ENCODE results near the gene SETD3.

The SETD3 gene

DNA sequence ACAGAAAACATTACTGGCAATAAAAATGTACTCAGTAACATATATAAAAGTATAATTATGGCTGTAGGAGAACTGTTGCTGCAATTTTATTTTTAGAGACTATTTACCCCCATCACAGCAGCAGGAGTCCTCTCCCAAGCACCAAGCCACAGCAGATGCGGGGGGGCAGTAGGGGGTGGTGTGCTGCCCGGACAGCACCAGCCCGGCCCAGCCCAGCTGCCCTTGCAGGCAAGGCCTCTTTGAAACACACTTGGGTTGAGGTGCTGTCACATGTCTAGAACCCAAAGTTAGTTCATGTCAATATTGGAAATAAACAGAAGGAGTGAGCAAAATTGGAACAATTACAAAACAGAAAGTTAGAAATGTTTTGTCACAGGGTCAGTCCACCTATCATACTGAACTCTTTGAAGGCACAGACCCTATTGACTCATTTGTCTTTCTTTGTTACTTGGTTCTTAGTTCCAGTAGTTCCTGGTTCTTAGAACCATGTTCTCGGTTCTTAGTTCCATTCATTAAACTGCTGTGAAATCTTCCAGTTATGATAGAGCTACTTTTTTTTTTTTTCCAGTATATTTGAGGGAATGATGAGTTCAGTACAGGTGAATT lies 23.3 kb upstream of the SETD3 start:
- H3K4me3 ChIP-seq (ENCODE audit: severe bottlenecking), result no peak overlapping the region
- ATAC-seq (ENCODE audit: low read depth) (no peak), DNase-seq (ENCODE audit: low spot score) (no peak)
- H3K27me3 ChIP-seq (ENCODE audit: insufficient read depth, poor library complexity, severe bottlenecking), result no peaks in the 10 kb centered on the region
- H3K4me1 ChIP-seq (ENCODE audit: insufficient read depth, poor library complexity, severe bottlenecking), result no peaks in the 10 kb centered on the region
- TF ChIP-seq, protein P1, sequence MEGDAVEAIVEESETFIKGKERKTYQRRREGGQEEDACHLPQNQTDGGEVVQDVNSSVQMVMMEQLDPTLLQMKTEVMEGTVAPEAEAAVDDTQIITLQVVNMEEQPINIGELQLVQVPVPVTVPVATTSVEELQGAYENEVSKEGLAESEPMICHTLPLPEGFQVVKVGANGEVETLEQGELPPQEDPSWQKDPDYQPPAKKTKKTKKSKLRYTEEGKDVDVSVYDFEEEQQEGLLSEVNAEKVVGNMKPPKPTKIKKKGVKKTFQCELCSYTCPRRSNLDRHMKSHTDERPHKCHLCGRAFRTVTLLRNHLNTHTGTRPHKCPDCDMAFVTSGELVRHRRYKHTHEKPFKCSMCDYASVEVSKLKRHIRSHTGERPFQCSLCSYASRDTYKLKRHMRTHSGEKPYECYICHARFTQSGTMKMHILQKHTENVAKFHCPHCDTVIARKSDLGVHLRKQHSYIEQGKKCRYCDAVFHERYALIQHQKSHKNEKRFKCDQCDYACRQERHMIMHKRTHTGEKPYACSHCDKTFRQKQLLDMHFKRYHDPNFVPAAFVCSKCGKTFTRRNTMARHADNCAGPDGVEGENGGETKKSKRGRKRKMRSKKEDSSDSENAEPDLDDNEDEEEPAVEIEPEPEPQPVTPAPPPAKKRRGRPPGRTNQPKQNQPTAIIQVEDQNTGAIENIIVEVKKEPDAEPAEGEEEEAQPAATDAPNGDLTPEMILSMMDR (IDR thresholded peaks at IDR 0.05; ENCODE audit: poor library complexity, severe bottlenecking), result no peak
- H3K9me3 ChIP-seq (ENCODE audit: severe bottlenecking), result no peaks in the 10 kb centered on the region
- H3K27ac ChIP-seq (ENCODE audit: poor library complexity, severe bottlenecking), result no peak overlapping the region
- H3K36me3 ChIP-seq (ENCODE audit: low read depth), result peaks cover 100% of the 10 kb centered on the region

DNA sequence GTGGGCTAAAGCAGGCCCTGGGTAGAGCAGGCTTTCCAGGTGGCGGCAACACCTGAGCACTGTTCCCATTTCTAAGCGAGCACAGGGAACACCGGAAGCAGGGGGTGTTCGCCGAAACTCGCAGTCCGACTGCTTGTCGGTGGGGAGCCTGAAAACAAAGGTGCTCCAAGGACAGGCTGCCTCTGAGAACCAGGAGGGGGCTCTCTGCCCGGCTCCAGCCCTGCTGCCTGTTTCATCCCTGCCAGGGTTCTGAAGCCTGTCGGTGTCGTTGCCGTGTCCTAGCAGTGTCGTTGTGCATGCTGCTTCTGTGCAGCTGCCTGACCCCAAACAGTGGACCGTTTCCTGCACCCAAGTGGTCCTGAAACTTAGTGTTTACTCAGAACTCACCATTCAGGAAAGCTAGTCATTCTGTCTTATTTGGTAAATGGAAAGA lies 22.3 kb upstream of the SETD3 start:
- H3K4me1 ChIP-seq (ENCODE audit: insufficient read depth, poor library complexity, severe bottlenecking), result no peaks in the 10 kb centered on the region

DNA sequence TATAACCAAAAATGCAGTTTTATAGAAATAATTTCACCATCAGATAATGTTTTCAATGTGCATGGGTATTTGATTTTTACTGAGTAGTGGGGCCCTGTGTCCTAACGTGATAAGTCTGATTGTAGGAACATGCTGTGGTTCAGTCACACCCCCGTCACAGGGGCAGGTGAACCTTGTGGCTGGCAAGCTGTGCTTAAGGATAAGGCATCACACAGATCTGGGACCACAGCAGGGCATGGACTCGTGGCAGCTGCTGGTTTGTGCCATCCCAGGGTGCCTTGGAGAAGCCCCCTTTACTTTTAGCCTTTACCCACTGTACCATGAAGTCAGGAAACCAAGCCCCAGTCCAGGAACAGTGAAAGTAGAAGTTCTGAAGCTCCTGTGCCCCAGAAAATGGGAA lies 17.2 kb upstream of the SETD3 start:
- H3K4me1 ChIP-seq (ENCODE audit: insufficient read depth, poor library complexity, severe bottlenecking), result no peaks in the 10 kb centered on the region
- no peaks in the 10 kb centered on the region for H3K27me3 ChIP-seq (ENCODE audit: insufficient read depth, poor library complexity, severe bottlenecking)
- TF ChIP-seq, protein P1 (IDR thresholded peaks at IDR 0.05; ENCODE audit: poor library complexity, severe bottlenecking), result no peak
- no peak for DNase-seq (ENCODE audit: low spot score)
- no peak overlapping the region for H3K4me3 ChIP-seq (ENCODE audit: severe bottlenecking)
- H3K36me3 ChIP-seq (ENCODE audit: low read depth), result peaks cover 98% of the 10 kb centered on the region
- H3K27ac ChIP-seq (ENCODE audit: poor library complexity, severe bottlenecking), result no peak overlapping the region
- H3K9me3 ChIP-seq (ENCODE audit: severe bottlenecking), result no peaks in the 10 kb centered on the region
- no peak for ATAC-seq (ENCODE audit: low read depth)

More for the DNA sequence above, 22.3 kb upstream of the SETD3 start:
- H3K27ac ChIP-seq (ENCODE audit: poor library complexity, severe bottlenecking), result no peak overlapping the region
- TF ChIP-seq, protein P1 (IDR thresholded peaks at IDR 0.05; ENCODE audit: poor library complexity, severe bottlenecking), result no peak
- no peak overlapping the region for H3K4me3 ChIP-seq (ENCODE audit: severe bottlenecking)
- no peaks in the 10 kb centered on the region for H3K9me3 ChIP-seq (ENCODE audit: severe bottlenecking)
- no peaks in the 10 kb centered on the region for H3K27me3 ChIP-seq (ENCODE audit: insufficient read depth, poor library complexity, severe bottlenecking)
- H3K36me3 ChIP-seq (ENCODE audit: low read depth), result peaks cover 100% of the 10 kb centered on the region
- no peak for DNase-seq (ENCODE audit: low spot score)
- ATAC-seq (ENCODE audit: low read depth), result no peak

DNA sequence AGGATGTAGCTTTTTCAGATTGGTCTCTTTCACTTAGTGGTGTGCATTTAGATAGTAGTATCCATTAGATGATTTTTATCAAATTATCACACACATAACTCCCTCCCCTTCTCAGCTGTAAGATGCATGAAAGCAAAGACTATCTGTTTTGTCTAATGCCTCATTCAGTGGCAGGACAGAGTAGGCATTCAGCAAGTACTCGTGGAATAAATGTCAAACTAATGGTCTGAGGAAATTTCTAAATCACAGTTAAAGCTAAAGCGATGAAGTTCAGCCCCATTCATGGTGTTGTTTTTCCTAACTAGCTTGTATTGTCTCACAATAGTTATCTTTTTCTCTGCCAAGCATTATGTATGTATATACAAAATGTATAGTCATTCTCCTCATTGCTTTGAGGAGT lies 16.7 kb upstream of the SETD3 start:
- H3K27me3 ChIP-seq (ENCODE audit: insufficient read depth, poor library complexity, severe bottlenecking), result no peaks in the 10 kb centered on the region
- peaks cover 98% of the 10 kb centered on the region for H3K36me3 ChIP-seq (ENCODE audit: low read depth)
- no peak overlapping the region for H3K4me3 ChIP-seq (ENCODE audit: severe bottlenecking)
- no peaks in the 10 kb centered on the region for H3K4me1 ChIP-seq (ENCODE audit: insufficient read depth, poor library complexity, severe bottlenecking)
- TF ChIP-seq, protein P1 (IDR thresholded peaks at IDR 0.05; ENCODE audit: poor library complexity, severe bottlenecking), result no peak
- ATAC-seq (ENCODE audit: low read depth), result no peak
- H3K9me3 ChIP-seq (ENCODE audit: severe bottlenecking), result no peaks in the 10 kb centered on the region
- no peak for DNase-seq (ENCODE audit: low spot score)
- no peak overlapping the region for H3K27ac ChIP-seq (ENCODE audit: poor library complexity, severe bottlenecking)

DNA sequence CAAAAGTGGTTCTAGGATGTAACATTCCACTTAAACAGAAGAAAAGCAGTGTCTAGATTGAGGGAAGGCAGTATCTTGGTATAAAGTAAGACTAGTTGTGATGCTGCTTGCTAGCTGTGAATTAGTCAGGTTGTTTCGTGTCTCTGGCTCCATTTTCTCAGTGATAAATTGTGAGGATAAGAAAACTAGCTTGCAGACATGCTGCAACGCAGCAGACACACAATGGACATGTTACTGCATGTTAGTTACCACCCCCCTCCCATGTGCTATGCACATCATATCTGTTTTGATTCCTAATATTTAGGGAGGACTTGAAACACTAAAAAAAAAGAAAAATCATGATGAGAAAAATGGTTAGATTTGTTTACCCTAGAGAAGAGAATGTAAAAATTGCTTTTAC lies 3.4 kb upstream of the SETD3 start:
- TF ChIP-seq, protein P1 (IDR thresholded peaks at IDR 0.05; ENCODE audit: poor library complexity, severe bottlenecking), result no peak
- no peak overlapping the region for H3K4me3 ChIP-seq (ENCODE audit: severe bottlenecking)

More for the DNA sequence above, 3.4 kb upstream of the SETD3 start:
- H3K9me3 ChIP-seq (ENCODE audit: severe bottlenecking), result no peaks in the 10 kb centered on the region
- H3K36me3 ChIP-seq (ENCODE audit: low read depth), result peaks cover 2% of the 10 kb centered on the region; the same call in 1 of the 2 replicates
- ATAC-seq (ENCODE audit: low read depth) (no peak), DNase-seq (ENCODE audit: low spot score) (no peak)
- no peaks in the 10 kb centered on the region for H3K27me3 ChIP-seq (ENCODE audit: insufficient read depth, poor library complexity, severe bottlenecking)
- no peak overlapping the region for H3K27ac ChIP-seq (ENCODE audit: poor library complexity, severe bottlenecking)
- peaks cover 35% of the 10 kb centered on the region for H3K4me1 ChIP-seq (ENCODE audit: insufficient read depth, poor library complexity, severe bottlenecking)
